GM04503 (cell line): ENCODE data around the gene LYZL4.

Source experiments
- DNase-seq: peaks from one replicate; pipeline ENCODE4 v3.0.0-alpha.2; 2012; ENCODE audit warnings: low read depth

LYZL4 gene

GRCh38 chr3:42410370-42411131 lies at the start of gene LYZL4:
TSS of gene LYZL4 (minus strand) at chr3:42410610. CDS start at chr3:42407251, 3,359 bp downstream.
- DNase-seq: no peak

GRCh38 chr3:42459151-42459550 lies 48.7 kb upstream of the LYZL4 start:
- DNase-seq: no peak

GRCh38 chr3:42456211-42456610 lies 45.8 kb upstream of the LYZL4 start:
- no peak for DNase-seq

GRCh38 chr3:42451546-42452230 lies 41.3 kb upstream of the LYZL4 start:
- no peak for DNase-seq

GRCh38 chr3:42451116-42451515 lies 40.7 kb upstream of the LYZL4 start:
- DNase-seq: no peak

GRCh38 chr3:42450567-42450966 lies 40.2 kb upstream of the LYZL4 start:
- no peak for DNase-seq

GRCh38 chr3:42447481-42447880 lies 37.1 kb upstream of the LYZL4 start:
- no peak for DNase-seq

- no peak for DNase-seq
Measured at GRCh38 chr3:42446111-42447050, 36.0 kb upstream of the LYZL4 start.

- peak; percentile 18 for DNase-seq
Measured at GRCh38 chr3:42443819-42444436, 33.5 kb upstream of the LYZL4 start.

GRCh38 chr3:42443292-42443691 lies 32.9 kb upstream of the LYZL4 start:
- DNase-seq: no peak

GRCh38 chr3:42442640-42443039 lies 32.2 kb upstream of the LYZL4 start:
- DNase-seq: no peak

GRCh38 chr3:42441791-42442190 lies 31.4 kb upstream of the LYZL4 start:
- DNase-seq: no peak

- DNase-seq: no peak
Measured at GRCh38 chr3:42440924-42441323, 30.5 kb upstream of the LYZL4 start.

- no peak for DNase-seq
Measured at GRCh38 chr3:42439261-42440115, 29.1 kb upstream of the LYZL4 start.

GRCh38 chr3:42438758-42439157 lies 28.3 kb upstream of the LYZL4 start:
- DNase-seq: no peak

- no peak for DNase-seq
Measured at GRCh38 chr3:42438193-42438592, 27.8 kb upstream of the LYZL4 start.

GRCh38 chr3:42434777-42435380 lies 24.5 kb upstream of the LYZL4 start:
- no peak for DNase-seq

- DNase-seq: no peak
Measured at GRCh38 chr3:42432485-42432884, 22.1 kb upstream of the LYZL4 start.

- DNase-seq: no peak
Measured at GRCh38 chr3:42430781-42431532, 20.5 kb upstream of the LYZL4 start.

GRCh38 chr3:42428830-42429229 lies 18.4 kb upstream of the LYZL4 start:
- DNase-seq: no peak
